Retinal pigment epithelial cell (primary cell): ENCODE measurements around the gene ACBD6.
A peak's percentile ranks its signal among the peaks of the same experiment; 100 is the strongest.
"Not testable (repeated sequence)": the region's sequence is repeated elsewhere in the genome, so short reads cannot be mapped to it uniquely, and the experiment has no call there.

Experiments
- DNase-seq: peaks from one replicate; pipeline ENCODE4 v3.0.0-alpha.2; 2010; ENCODE audit warnings: low read depth
- H3K4me3 ChIP-seq: 2 replicates; pipeline ENCODE4 v1.5.1; 2011; ENCODE audit warnings: mild to moderate bottlenecking, low read length, control low read depth, moderate library complexity
- TF ChIP-seq, protein P1 (sequence below): conservative IDR thresholded peaks from 2 replicates; pipeline ENCODE4 v1.5.1; 2011; ENCODE audit warnings: low read depth, low read length, control low read depth, inconsistent platforms

The ACBD6 gene

DNA sequence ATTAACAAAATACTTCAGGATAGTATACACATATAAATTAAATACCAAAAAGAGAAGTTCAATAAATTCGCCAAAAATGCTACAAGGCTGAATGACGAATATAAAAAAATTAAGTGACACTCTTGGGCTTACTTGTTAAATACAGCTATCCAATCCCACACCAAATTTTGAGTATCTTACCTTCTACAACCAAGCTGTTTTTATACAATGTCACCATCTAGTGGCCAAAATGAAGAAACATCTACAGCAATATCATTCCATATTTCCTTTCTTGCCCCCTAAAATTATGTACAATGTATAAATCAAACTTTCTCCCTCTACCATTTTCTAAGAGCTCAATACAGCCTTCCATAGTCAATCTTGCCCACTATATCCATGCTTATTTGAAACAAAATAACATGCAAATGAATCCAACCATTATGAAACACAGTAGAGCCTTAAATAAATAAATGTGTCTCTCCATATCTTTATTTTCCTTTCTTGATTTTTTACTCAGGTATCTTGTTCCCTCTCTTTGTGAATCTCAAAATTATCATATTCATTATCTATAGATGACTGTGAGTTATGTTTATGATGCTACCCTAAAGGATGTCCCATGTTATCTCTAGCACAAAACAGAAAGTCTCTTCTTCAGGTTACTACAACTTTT lies 86.3 kb downstream of the ACBD6 start:
- no peak for DNase-seq
- TF ChIP-seq, protein P1, sequence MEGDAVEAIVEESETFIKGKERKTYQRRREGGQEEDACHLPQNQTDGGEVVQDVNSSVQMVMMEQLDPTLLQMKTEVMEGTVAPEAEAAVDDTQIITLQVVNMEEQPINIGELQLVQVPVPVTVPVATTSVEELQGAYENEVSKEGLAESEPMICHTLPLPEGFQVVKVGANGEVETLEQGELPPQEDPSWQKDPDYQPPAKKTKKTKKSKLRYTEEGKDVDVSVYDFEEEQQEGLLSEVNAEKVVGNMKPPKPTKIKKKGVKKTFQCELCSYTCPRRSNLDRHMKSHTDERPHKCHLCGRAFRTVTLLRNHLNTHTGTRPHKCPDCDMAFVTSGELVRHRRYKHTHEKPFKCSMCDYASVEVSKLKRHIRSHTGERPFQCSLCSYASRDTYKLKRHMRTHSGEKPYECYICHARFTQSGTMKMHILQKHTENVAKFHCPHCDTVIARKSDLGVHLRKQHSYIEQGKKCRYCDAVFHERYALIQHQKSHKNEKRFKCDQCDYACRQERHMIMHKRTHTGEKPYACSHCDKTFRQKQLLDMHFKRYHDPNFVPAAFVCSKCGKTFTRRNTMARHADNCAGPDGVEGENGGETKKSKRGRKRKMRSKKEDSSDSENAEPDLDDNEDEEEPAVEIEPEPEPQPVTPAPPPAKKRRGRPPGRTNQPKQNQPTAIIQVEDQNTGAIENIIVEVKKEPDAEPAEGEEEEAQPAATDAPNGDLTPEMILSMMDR, result peak; percentile 58
- H3K4me3 ChIP-seq, result no peak overlapping the region

DNA sequence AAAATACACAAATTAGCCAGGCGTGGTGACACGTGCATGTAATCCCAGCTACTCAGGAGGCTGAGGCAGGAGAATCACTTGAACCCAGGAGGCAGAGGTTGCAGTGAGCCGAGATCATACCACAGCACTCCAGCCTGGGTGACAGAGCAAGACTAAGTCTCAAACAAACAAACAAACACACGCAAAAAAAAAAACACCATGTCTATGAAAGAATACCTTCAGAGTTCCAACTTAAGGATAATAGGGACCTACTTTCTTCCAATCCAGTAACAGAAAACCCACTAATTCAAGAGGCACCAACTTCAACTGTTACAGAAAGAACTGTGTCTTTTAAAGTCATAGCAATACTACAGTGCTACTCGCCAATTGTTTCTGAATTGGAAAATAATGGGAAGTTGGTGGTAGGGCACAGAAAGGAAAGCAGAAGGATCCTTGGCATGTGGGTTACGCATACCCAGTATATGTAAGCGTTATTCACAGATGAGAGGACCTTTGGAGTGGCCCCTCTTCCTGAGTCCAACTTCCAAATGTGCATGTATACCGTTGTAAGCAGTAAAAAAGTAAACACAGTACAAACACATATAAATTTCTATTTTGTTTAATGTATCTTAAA lies 87.0 kb downstream of the ACBD6 start:
- TF ChIP-seq, protein P1, result no peak
- H3K4me3 ChIP-seq, result no peak overlapping the region
- DNase-seq, result no peak

DNA sequence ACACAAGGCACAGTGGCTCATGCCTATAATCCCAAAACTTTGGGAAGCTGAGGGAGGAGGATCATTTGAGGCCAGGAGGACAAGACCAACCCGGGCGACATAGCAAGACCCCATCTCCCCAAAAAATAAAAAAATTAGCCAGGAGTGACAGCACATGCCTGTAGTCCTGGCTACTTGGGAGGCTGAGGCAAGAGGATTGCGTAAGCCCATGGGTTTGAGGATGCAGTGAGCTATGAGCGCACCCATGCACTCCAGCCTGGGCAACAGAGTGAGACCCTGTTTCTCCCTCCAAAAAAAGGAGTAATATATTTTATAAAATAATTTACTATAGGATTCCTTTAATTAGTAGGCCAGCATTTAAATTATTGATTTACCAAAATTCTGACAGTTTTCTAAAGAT lies 89.8 kb downstream of the ACBD6 start:
- DNase-seq, result no peak
- TF ChIP-seq, protein P1, result no peak

DNA sequence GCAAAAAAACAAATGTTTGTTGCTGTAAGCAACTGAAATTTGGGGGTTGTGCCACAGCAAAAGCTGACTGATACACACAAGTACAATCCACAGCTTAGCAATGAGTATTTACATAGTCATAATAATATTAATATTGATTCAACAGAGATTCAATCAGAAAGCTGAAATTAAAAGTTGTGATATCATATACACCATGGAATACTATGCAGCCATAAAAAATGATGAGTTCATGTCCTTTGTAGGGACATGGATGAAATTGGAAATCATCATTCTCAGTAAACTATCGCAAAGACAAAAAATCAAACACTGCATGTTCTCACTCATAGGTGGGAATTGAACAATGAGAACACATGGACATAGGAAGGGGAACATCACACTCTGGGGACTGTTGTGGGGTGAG lies 94.2 kb downstream of the ACBD6 start:
- H3K4me3 ChIP-seq, DNase-seq: not testable (repeated sequence)

More for the DNA sequence above, 89.8 kb downstream of the ACBD6 start:
- H3K4me3 ChIP-seq, result no peak overlapping the region

DNA sequence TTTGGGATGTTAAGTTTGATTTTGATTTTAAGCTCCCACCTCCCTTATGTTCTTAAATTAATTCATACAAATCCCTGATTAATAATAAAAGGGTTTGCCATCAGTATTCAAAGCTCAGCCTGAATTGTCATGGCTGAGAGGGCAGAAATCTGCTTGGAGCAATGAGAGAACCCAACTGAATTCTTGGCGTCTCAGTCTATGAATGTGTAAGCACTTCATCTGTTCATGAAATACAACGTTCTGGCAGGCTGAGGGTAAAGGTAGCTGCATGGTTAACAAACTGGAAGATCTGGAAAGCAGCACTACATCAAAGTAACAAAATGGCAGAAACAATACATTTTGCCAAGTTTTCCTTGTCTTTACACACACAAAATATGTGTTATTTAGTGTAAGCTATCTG lies 95.3 kb downstream of the ACBD6 start:
- H3K4me3 ChIP-seq, result no peak overlapping the region
- TF ChIP-seq, protein P1, result no peak
- no peak for DNase-seq

DNA sequence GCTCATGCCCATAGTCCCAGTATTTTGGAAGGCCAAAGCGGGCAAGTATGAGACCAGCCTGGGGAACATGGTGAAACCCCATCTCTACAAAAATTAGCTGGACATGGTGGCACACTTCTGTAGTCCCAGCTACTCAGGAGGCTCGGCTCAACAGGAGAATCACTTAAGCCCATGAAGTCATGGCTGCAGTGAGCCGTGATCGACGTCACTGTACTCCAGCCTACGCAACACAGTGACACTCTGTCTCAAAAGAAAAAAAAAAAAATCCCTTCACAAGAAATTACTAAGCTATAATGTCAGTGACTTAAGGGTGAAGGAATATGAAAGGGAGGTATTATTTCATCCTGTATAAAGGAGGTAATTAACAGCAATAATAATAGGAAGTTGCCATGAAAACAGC lies 99.8 kb downstream of the ACBD6 start:
- TF ChIP-seq, protein P1, result no peak
- H3K4me3 ChIP-seq, result no peak overlapping the region
- DNase-seq, result no peak

DNA sequence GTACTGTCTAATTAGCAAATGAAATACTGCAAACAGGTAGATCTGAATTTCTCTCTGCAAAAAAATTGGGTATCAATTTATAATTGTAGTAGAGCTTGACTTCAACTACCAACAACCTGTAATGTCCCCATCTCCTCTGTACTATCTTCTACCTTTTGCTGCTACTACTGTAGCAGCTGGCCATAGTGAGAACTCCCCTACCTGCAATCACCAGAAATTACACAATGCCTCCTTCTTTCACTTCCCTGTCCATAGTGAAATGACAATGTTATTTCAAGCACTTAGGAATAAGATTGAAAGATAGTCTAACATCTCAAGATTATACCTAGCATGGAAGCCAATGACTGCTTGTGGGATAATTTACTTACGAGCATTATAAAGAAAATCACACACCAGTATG lies 100.4 kb downstream of the ACBD6 start:
- H3K4me3 ChIP-seq, result no peak overlapping the region
- no peak for DNase-seq
- TF ChIP-seq, protein P1, result no peak
